HepG2 (cell line): ENCODE results near the gene ZFAND2B. TPM values are rescaled to one million over a fixed set of nuclear protein-coding genes. Genes with fewer than 3 reads are reported as not detected.

Experiments used
- ATAC-seq: fragments of 200-7000 bp; cut with Tn5 transposase; 3 replicates; pipeline ENCODE4 v1.9.1; 2020; ENCODE audit warnings: mild to moderate bottlenecking, moderate library complexity
- BruUV-seq: library from RNA; stranded (reverse); fragments of 400-500 nt; replicated peaks from 2 replicates; lab custom pipeline; 2021; lab: Mats Ljungman, UMichigan
- CTCF ChIA-PET: fragments of 300-600 bp; formaldehyde crosslinking; extraction: SDS; loops from one replicate; lab custom pipeline; 2021; ENCODE audit warnings: low total read pairs, inconsistent platforms, low intra/inter-chr PET ratio; lab: Yijun Ruan, JAX
- POLR2A ChIA-PET: fragments of 350-600 bp; sonication (Branson Sonifier 250); formaldehyde crosslinking; loops from one replicate; lab custom pipeline; 2020; ENCODE audit warnings: antibody characterized with exemption, inconsistent platforms; lab: Yijun Ruan, JAX
- DNase-seq: peaks from one replicate; pipeline ENCODE4 v3.0.0-alpha.2; 2015; ENCODE audit warnings: low spot score
- FAIRE-seq: peaks from 3 replicates; lab custom pipeline; 2011; peaks lifted over from hg19 to GRCh38; lab: Jason Lieb, UNC
- H2AFZ ChIP-seq: one replicate; pipeline ENCODE4 v1.6.1; 2011; ENCODE audit warnings: low read length, inconsistent platforms
- H3K27ac ChIP-seq: fragments of 300-600 bp; 3 replicates; pipeline ENCODE4 v1.8.0; 2011; ENCODE audit warnings: mixed run types, mild to moderate bottlenecking, mixed read lengths, low read length, inconsistent platforms; ENCODE audit not compliant: insufficient read depth; ENCODE audit errors: extremely low read length
- H3K27me3 ChIP-seq, 2 experiments: fragments of 200-600 bp in 1 of 2; 2 replicates in 1 of 2; 3 replicates in 1 of 2; pipeline versions ENCODE4 v1.6.0 to v1.8.0; 2011; ENCODE audit warnings: low read length in 2 of 2, mild to moderate bottlenecking in 2 of 2, moderate library complexity in 2 of 2, inconsistent platforms in 1 of 2; ENCODE audit not compliant: insufficient read depth in 2 of 2, control insufficient read depth in 1 of 2
- H3K36me3 ChIP-seq, 2 experiments: fragments of 200-600 bp in 1 of 2; replicated peaks in 1 of 2; 2 replicates in 1 of 2; 3 replicates in 1 of 2; pipeline versions ENCODE4 v1.5.1 to v1.8.0; 2011; ENCODE audit warnings: low read length in 2 of 2, inconsistent platforms in 1 of 2; ENCODE audit not compliant: insufficient read depth in 2 of 2, control insufficient read depth in 1 of 2
- H3K4me1 ChIP-seq: 2 replicates; pipeline ENCODE4 v1.5.1; 2012; ENCODE audit warnings: low read length, inconsistent platforms; ENCODE audit not compliant: insufficient read depth
- H3K4me2 ChIP-seq: 2 replicates; pipeline ENCODE4 v1.6.0; 2011; ENCODE audit warnings: low read depth, low read length, inconsistent platforms
- H3K4me3 ChIP-seq, 3 experiments: fragments of 200-600 bp in 1 of 3; sonication (generic), shearing (Covaris generic) in 1 of 3; replicated peaks in 1 of 3; 2 replicates each; pipeline ENCODE4 v1.5.1; 2011 to 2016; ENCODE audit warnings: low read length in 3 of 3, inconsistent platforms in 2 of 3, low read depth in 2 of 3, mild to moderate bottlenecking in 2 of 3, control low read depth in 1 of 3, mixed read lengths in 1 of 3; ENCODE audit not compliant: insufficient read depth in 1 of 3
- H3K79me2 ChIP-seq: one replicate; pipeline ENCODE4 v1.6.1; 2011; ENCODE audit warnings: low read length, inconsistent platforms; ENCODE audit not compliant: insufficient read depth
- H3K9ac ChIP-seq: 2 replicates; pipeline ENCODE4 v1.6.0; 2011; ENCODE audit warnings: mild to moderate bottlenecking, low read depth, low read length, inconsistent platforms; ENCODE audit not compliant: insufficient read depth
- H3K9me3 ChIP-seq: 2 replicates; pipeline ENCODE4 v1.5.1; 2012; ENCODE audit warnings: mild to moderate bottlenecking, low read length
- H4K20me1 ChIP-seq: 2 replicates; pipeline ENCODE4 v1.6.0; 2011; ENCODE audit warnings: inconsistent platforms, mild to moderate bottlenecking, low read length, moderate library complexity; ENCODE audit not compliant: insufficient read depth
- BHLHE40 ChIP-seq: IDR thresholded peaks from 2 replicates; pipeline ENCODE4 v1.6.1; 2011; ENCODE audit warnings: low read length, improper control_type of control experiment
- GZF1 ChIP-seq: sonication (generic); formaldehyde crosslinking; IDR thresholded peaks from 2 replicates; pipeline ENCODE4 v1.5.1; 2020; ENCODE audit warnings: mild to moderate bottlenecking, missing genetic modification reagents
- HOXA5 ChIP-seq: sonication (generic); formaldehyde crosslinking; IDR thresholded peaks from 2 replicates; pipeline ENCODE4 v1.4.0; 2020; ENCODE audit warnings: missing genetic modification reagents
- MATR3 ChIP-seq: sonication (generic); formaldehyde crosslinking; IDR thresholded peaks from 2 replicates; pipeline ENCODE4 v1.4.0; 2020; ENCODE audit warnings: missing genetic modification reagents
- NFKB2 ChIP-seq: sonication (generic); formaldehyde crosslinking; IDR thresholded peaks from 2 replicates; pipeline ENCODE4 v1.4.0; 2020; ENCODE audit warnings: missing genetic modification reagents, borderline replicate concordance
- RAD21 ChIP-seq: fragments of 450-650 bp; formaldehyde crosslinking; IDR thresholded peaks from 2 replicates; pipeline ENCODE4 v1.5.0; 2020; ENCODE audit warnings: mild to moderate bottlenecking
- RAD51 ChIP-seq: fragments of 450-650 bp; IDR thresholded peaks from 2 replicates; pipeline ENCODE4 v1.6.1; 2016; ENCODE audit warnings: borderline replicate concordance
- ZFP90 ChIP-seq: sonication (generic); formaldehyde crosslinking; IDR thresholded peaks from 2 replicates; pipeline ENCODE4 v1.8.0; 2022; ENCODE audit warnings: missing genetic modification reagents, mild to moderate bottlenecking, inconsistent platforms, borderline replicate concordance
- ZNF207 ChIP-seq: fragments of 450-650 bp; IDR thresholded peaks from 2 replicates; pipeline ENCODE4 v1.6.1; 2016; ENCODE audit warnings: antibody characterized with exemption, borderline replicate concordance
- ZNF274 ChIP-seq: sonication (generic); formaldehyde crosslinking; IDR thresholded peaks from 2 replicates; pipeline ENCODE4 v1.5.1; 2020; ENCODE audit warnings: mild to moderate bottlenecking, missing genetic modification reagents
- ZNF292 ChIP-seq: sonication (generic); formaldehyde crosslinking; IDR thresholded peaks from 2 replicates; pipeline ENCODE4 v1.8.1; 2022; ENCODE audit warnings: mild to moderate bottlenecking, low read depth, missing genetic modification reagents, borderline replicate concordance
- ZNF33A ChIP-seq: sonication (generic); formaldehyde crosslinking; IDR thresholded peaks from 2 replicates; pipeline ENCODE4 v1.5.1; 2020; ENCODE audit warnings: missing genetic modification reagents, mild to moderate bottlenecking, moderate library complexity, borderline replicate concordance
- ZNF44 ChIP-seq: sonication (generic); formaldehyde crosslinking; IDR thresholded peaks from 2 replicates; pipeline ENCODE4 v1.5.1; 2020; ENCODE audit warnings: mild to moderate bottlenecking, missing genetic modification reagents
- ZNF547 ChIP-seq: sonication (generic); formaldehyde crosslinking; IDR thresholded peaks from 2 replicates; pipeline ENCODE4 v1.5.1; 2020; ENCODE audit warnings: mild to moderate bottlenecking, missing genetic modification reagents
- ZNF761 ChIP-seq: sonication (generic); formaldehyde crosslinking; conservative IDR thresholded peaks from 2 replicates; pipeline ENCODE4 v1.4.0; 2020; ENCODE audit warnings: mild to moderate bottlenecking, missing genetic modification reagents
- ZSCAN21 ChIP-seq: sonication (generic); formaldehyde crosslinking; IDR thresholded peaks from 2 replicates; pipeline ENCODE4 v1.8.0; 2022; ENCODE audit warnings: mild to moderate bottlenecking, missing genetic modification reagents, moderate library complexity, borderline replicate concordance
- ZSCAN30 ChIP-seq: sonication (generic); formaldehyde crosslinking; IDR thresholded peaks from 2 replicates; pipeline ENCODE4 v1.5.0; 2020; ENCODE audit warnings: mild to moderate bottlenecking, missing genetic modification reagents
- WGBS: methylation state at CpG from one replicate; pipeline ENCODE4 v1.1.6; 2017; ENCODE audit warnings: low lambda C conversion rate; 5-methylcytosine and 5-hydroxymethylcytosine counted together
- in situ Hi-C: cut with HindIII; loops from 2 replicates; pipeline ENCODE4 v1.10.0; 2017; ENCODE audit warnings: low pct_unique_long_range_greater_than_20kb; ENCODE audit not compliant: extremely low pct_ligation_motif_present
- intact Hi-C: fragments of 100-400 bp; cut with micrococcal nuclease; formaldehyde crosslinking; loops from one replicate; pipeline ENCODE4 v1.10.0; 2022; ENCODE audit not compliant: unreplicated experiment
- polyA plus RNA-seq, 8 experiments: library from polyadenylated mRNA; depleted of rRNA in 3 of 8; stranded (reverse) in 7 of 8; unstranded in 1 of 8; fragments of >200 nt; fragmentation: Illumina TruSeq in 4 of 8; extraction: Trizol in 4 of 8; gene quantifications; 2 replicates each; pipeline versions ENCODE4 v1.2.1 to v1.2.3, GENCODE V29; 2011 to 2016; ENCODE audit warnings: low read depth in 4 of 8, missing spikeins in 1 of 8, mixed read lengths in 1 of 8; ENCODE audit not compliant: insufficient read depth in 1 of 8
- total RNA-seq, 5 experiments: library from RNA; depleted of rRNA; stranded (reverse); fragments of >200 nt; fragmentation: Illumina TruSeq; extraction: Trizol; gene quantifications; 2 replicates each; pipeline ENCODE4 v1.2.3, GENCODE V29; 2016; ENCODE audit warnings: low read depth in 1 of 5
- TF ChIP-seq, protein P1 (sequence below): sonication (generic); formaldehyde crosslinking; IDR thresholded peaks from 2 replicates; pipeline ENCODE4 v1.4.0; 2020; ENCODE audit warnings: missing genetic modification reagents; ENCODE audit errors: not compliant biosample characterization
- TF ChIP-seq, protein P2 (sequence below): sonication (generic); formaldehyde crosslinking; IDR thresholded peaks from 2 replicates; pipeline ENCODE4 v1.5.0; 2020; ENCODE audit warnings: mild to moderate bottlenecking, missing genetic modification reagents

The ZFAND2B gene
- total and polyA plus RNA-seq, 2 of the 13 experiments (the other 11 are each of a cell fraction or from before 2014, with no cell fraction given): 53.3 to 115 TPM

DNA sequence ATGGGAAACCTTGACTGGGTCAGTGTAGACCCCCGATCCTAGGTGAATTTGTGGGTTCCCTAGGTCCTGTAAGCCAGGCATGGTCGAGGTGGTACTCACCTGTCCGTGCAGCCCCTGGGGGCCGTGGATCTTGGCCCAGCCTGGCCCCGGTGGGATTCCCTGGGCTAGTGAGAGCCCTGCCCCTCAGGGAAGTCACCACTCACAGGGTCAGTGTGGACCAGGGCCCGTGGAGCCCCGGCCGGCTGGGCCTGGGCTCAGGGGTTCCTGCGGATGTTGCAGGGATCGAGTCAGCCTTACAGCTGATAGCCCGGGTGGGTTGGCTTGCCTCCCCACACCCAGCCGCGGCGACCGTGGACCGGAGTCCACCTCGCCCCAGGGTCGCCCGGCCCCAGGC, 22.3 kb downstream of the ZFAND2B start (continued):
- TF ChIP-seq ZNF33A (no peak), RAD51 (no peak), ZNF274 (no peak; the same call in 1 of the 2 replicates), MATR3 (CRISPR knock-in tag) (no peak), ZNF761 (CRISPR knock-in tag) (no peak), BHLHE40 (no peak), GZF1 (CRISPR knock-in tag) (peak; percentile 62; the same call in 1 of the 2 replicates), ZNF207 (no peak), ZFP90 (CRISPR knock-in tag) (no peak)
- TF ChIP-seq, protein P1, sequence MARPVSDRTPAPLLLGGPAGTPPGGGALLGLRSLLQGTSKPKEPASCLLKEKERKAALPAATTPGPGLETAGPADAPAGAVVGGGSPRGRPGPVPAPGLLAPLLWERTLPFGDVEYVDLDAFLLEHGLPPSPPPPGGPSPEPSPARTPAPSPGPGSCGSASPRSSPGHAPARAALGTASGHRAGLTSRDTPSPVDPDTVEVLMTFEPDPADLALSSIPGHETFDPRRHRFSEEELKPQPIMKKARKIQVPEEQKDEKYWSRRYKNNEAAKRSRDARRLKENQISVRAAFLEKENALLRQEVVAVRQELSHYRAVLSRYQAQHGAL (CRISPR knock-in tag): peak; percentile 6

GRCh38 chr2:219229305-219230058, 22.9 kb downstream of the ZFAND2B start, which contains the start of the genes ANKZF1 and ATG9A:
Gene ANKZF1 (plus strand): TSS chr2:219229806. CDS start chr2:219230258, 452 bp downstream.
Gene ATG9A (minus strand): TSS chr2:219229636. CDS start chr2:219228024, 1,612 bp downstream.
- H3K27ac ChIP-seq: peak within 1 kb of the TSS; percentile 81
- peaks cover 51% of the 10 kb centered on the region for H3K79me2 ChIP-seq
- POLR2A ChIA-PET: interaction anchor here (1.0 to 6.6 kb wide), 18 partner anchors 10 to 158 kb away, joined by 3 to 80 read pairs (median 8); partner anchors contain the start of genes ABCB6, CNPPD1, DNAJB2 and DNPEP
- H3K4me3 ChIP-seq: peak within 1 kb of the TSS; percentile 91 to 93 (median 93)
- H3K36me3 ChIP-seq: peaks cover 31 to 55% of the 10 kb centered on the region in 2 experiments
- H3K9ac ChIP-seq: peak within 1 kb of the TSS; percentile 91
- BruUV-seq: no TSS peak
- peak; percentile 96 for FAIRE-seq
- CTCF ChIA-PET: interaction anchor here (1.2 to 2.3 kb wide), 2 partner anchors 65 to 70 kb away, joined by 3 to 15 read pairs; no protein-coding TSS in a partner anchor
- peak; percentile 94 for ATAC-seq
- in situ Hi-C loops (no loop called here), intact Hi-C loops (loop anchor here (1.0 kb wide), 5 partner anchors 11 to 66 kb away; partner anchors contain the start of genes ABCB6, GLB1L, STK16 and ZFAND2B)
- no peaks in the 10 kb centered on the region; a peak in 1 of 5 replicates for H3K27me3 ChIP-seq
- H3K4me1 ChIP-seq: peaks cover 39% of the 10 kb centered on the region
- DNase-seq: peak; percentile 99
- no peak within 1 kb of the TSS for H2AFZ ChIP-seq
- under 1% methylated on average over 49 of the region's 80 CpGs for WGBS
- H3K4me2 ChIP-seq: peak within 1 kb of the TSS; percentile 91
- no peaks in the 10 kb centered on the region for H4K20me1 ChIP-seq
- H3K9me3 ChIP-seq: no peaks in the 10 kb centered on the region
- TF ChIP-seq HOXA5 (CRISPR knock-in tag) (peak; percentile 44; the same call in 1 of the 2 replicates), ZSCAN21 (CRISPR knock-in tag) (no peak), NFKB2 (CRISPR knock-in tag) (peak; percentile 79; the same call in 1 of the 2 replicates), ZNF44 (peak; percentile 94), ZNF292 (CRISPR knock-in tag) (no peak), ZNF547 (CRISPR knock-in tag) (peak; percentile 91), RAD21 (CRISPR knock-in tag) (peak; percentile 73), ZSCAN30 (no peak)
- TF ChIP-seq, protein P2, sequence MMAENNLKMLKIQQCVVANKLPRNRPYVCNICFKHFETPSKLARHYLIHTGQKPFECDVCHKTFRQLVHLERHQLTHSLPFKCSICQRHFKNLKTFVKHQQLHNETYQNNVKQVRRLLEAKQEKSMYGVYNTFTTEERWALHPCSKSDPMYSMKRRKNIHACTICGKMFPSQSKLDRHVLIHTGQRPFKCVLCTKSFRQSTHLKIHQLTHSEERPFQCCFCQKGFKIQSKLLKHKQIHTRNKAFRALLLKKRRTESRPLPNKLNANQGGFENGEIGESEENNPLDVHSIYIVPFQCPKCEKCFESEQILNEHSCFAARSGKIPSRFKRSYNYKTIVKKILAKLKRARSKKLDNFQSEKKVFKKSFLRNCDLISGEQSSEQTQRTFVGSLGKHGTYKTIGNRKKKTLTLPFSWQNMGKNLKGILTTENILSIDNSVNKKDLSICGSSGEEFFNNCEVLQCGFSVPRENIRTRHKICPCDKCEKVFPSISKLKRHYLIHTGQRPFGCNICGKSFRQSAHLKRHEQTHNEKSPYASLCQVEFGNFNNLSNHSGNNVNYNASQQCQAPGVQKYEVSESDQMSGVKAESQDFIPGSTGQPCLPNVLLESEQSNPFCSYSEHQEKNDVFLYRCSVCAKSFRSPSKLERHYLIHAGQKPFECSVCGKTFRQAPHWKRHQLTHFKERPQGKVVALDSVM (CRISPR knock-in tag): no peak; the same call in 1 of the 2 replicates
